Esophagus muscularis mucosa (tissue), 4 donors: ENCODE measurements around the gene NINJ1. TPM values are rescaled to one million over a fixed set of nuclear protein-coding genes. Genes with fewer than 3 reads are reported as not detected.
"Not testable (repeated sequence)": the region's sequence is repeated elsewhere in the genome, so short reads cannot be mapped to it uniquely, and the experiment has no call there.

Experiments used
- DNase-seq: peaks from one replicate; pipeline ENCODE4 v3.0.0-alpha.2; 2017; ENCODE audit errors: extremely low spot score
- H3K27ac ChIP-seq, 4 donors: fragments of 200-600 bp; sonication (generic); replicated peaks in 1 of 4; 1 replicate in 3 of 4; 2 replicates in 1 of 4; pipeline ENCODE4 v1.5.1; 2016 to 2019; ENCODE audit warnings: mild to moderate bottlenecking in 1 of 4
- H3K27me3 ChIP-seq, 4 donors: fragments of 200-600 bp; sonication (generic); one replicate each; pipeline versions ENCODE4 v1.5.1 to v1.6.0; 2016 to 2019
- H3K36me3 ChIP-seq, 4 donors: fragments of 200-600 bp; sonication (generic); one replicate each; pipeline ENCODE4 v1.5.1; 2016 to 2019
- H3K4me1 ChIP-seq, 4 donors: fragments of 200-600 bp; sonication (generic); one replicate each; pipeline ENCODE4 v1.5.1; 2016 to 2019
- H3K4me3 ChIP-seq, 4 donors: fragments of 200-600 bp; sonication (generic); 1 replicate in 2 of 4; 2 replicates in 2 of 4; pipeline ENCODE4 v1.5.1; 2016 to 2019; ENCODE audit warnings: mild to moderate bottlenecking in 4 of 4, moderate library complexity in 1 of 4
- H3K9me3 ChIP-seq, 4 donors: fragments of 200-600 bp; sonication (generic); 1 replicate in 3 of 4; 2 replicates in 1 of 4; pipeline ENCODE4 v1.5.1; 2016 to 2019
- CTCF ChIP-seq, 3 experiments: fragments of 200-600 bp in 2 of 3; fragments of 450-650 bp in 1 of 3; sonication (generic) in 2 of 3; IDR thresholded peaks; one replicate each; pipeline ENCODE4 v1.5.1; 2017 to 2019; ENCODE audit warnings: antibody characterized with exemption in 3 of 3, mild to moderate bottlenecking in 2 of 3, moderate library complexity in 1 of 3
- EP300 ChIP-seq: sonication (generic); formaldehyde crosslinking; IDR thresholded peaks from one replicate; pipeline ENCODE4 v1.6.1; 2017; ENCODE audit warnings: antibody characterized with exemption
- POLR2A ChIP-seq: fragments of 450-650 bp; IDR thresholded peaks from one replicate; pipeline ENCODE4 v1.6.1; 2017; ENCODE audit warnings: antibody characterized with exemption, moderate library complexity, mild to moderate bottlenecking, low read depth
- POLR2AphosphoS5 ChIP-seq, 2 donors: sonication (generic); formaldehyde crosslinking; IDR thresholded peaks; one replicate each; pipeline ENCODE4 v1.6.1; 2017; ENCODE audit warnings: antibody characterized with exemption in 2 of 2
- WGBS: methylation state at CpG from one replicate; pipeline ENCODE4 v1.1.5; 2018; 5-methylcytosine and 5-hydroxymethylcytosine counted together
- intact Hi-C: fragments of 100-400 bp; cut with DNase I; formaldehyde crosslinking; loops from one replicate; pipeline ENCODE4 v1.15.1; 2023
- total RNA-seq, 4 donors: library from RNA; depleted of rRNA; stranded (reverse); fragments of >200 nt; gene quantifications; one replicate each; pipeline versions ENCODE4 v1.1.0 to v1.2.1, GENCODE V29; 2016

The NINJ1 gene
- total RNA-seq, 4 donors from 2014 or later, result 69.3 to 90.6 (median 72.7) TPM

GRCh38 chr9:93108291-93109041, 25.6 kb downstream of the NINJ1 start:
- Histone ChIP-seq H3K27ac (no peak overlapping the region), H3K4me1 (peaks cover 7 to 29% (median 17%) of the 10 kb centered on the region in 4 donors), H3K36me3 (peaks cover 17 to 56% (median 47%) of the 10 kb centered on the region in 4 donors), H3K4me3 (no peak overlapping the region), H3K9me3 (peaks cover 0 to 6% (median 0%) of the 10 kb centered on the region in 4 donors), H3K27me3 (no peaks in the 10 kb centered on the region)
- intact Hi-C loops, result no loop called here
- no peak for TF ChIP-seq EP300
- TF ChIP-seq POLR2AphosphoS5 (IDR thresholded peaks at IDR 0.05), result no peak
- no peak for TF ChIP-seq CTCF (IDR thresholded peaks at IDR 0.05)
- TF ChIP-seq POLR2A, result no peak
- 76% methylated on average over 10 of the region's 15 CpGs for WGBS
- no peak for DNase-seq

GRCh38 chr9:93107825-93108161, 26.3 kb downstream of the NINJ1 start:
- no peaks in the 10 kb centered on the region for H3K27me3 ChIP-seq
- WGBS, result 92% methylated on average over 6 of the region's 6 CpGs
- H3K9me3 ChIP-seq, result peaks cover 0 to 6% (median 0%) of the 10 kb centered on the region in 4 donors
- TF ChIP-seq EP300 (no peak), CTCF (IDR thresholded peaks at IDR 0.05) (no peak), POLR2AphosphoS5 (IDR thresholded peaks at IDR 0.05) (no peak), POLR2A (no peak)
- H3K4me1 ChIP-seq, result peaks cover 7 to 29% (median 17%) of the 10 kb centered on the region in 4 donors
- peaks cover 10 to 49% (median 41%) of the 10 kb centered on the region in 4 donors for H3K36me3 ChIP-seq
- no peak overlapping the region for H3K4me3 ChIP-seq
- H3K27ac ChIP-seq, result no peak overlapping the region
- no peak for DNase-seq
- intact Hi-C loops, result no loop called here

- TF ChIP-seq CTCF (IDR thresholded peaks at IDR 0.05) (no peak), POLR2AphosphoS5 (IDR thresholded peaks at IDR 0.05) (no peak), POLR2A (no peak), EP300 (no peak)
- WGBS, result 92% methylated on average over 8 of the region's 14 CpGs
- intact Hi-C loops, result no loop called here
- Histone ChIP-seq H3K36me3 (peaks cover 7 to 44% (median 36%) of the 10 kb centered on the region in 4 donors), H3K9me3 (peaks cover 0 to 6% (median 0%) of the 10 kb centered on the region in 4 donors), H3K4me3 (no peak overlapping the region), H3K27ac (no peak overlapping the region), H3K27me3 (no peaks in the 10 kb centered on the region), H3K4me1 (peaks cover 7 to 29% (median 17%) of the 10 kb centered on the region in 4 donors)
- DNase-seq, result no peak
These were observed 26.8 kb downstream of the NINJ1 start for GRCh38 chr9:93107151-93107824.

GRCh38 chr9:93105620-93106019, 28.4 kb downstream of the NINJ1 start:
- TF ChIP-seq POLR2AphosphoS5 (IDR thresholded peaks at IDR 0.05) (no peak), CTCF (IDR thresholded peaks at IDR 0.05) (no peak), POLR2A (no peak), EP300 (no peak)
- DNase-seq, result no peak
- intact Hi-C loops, result no loop called here

GRCh38 chr9:93101086-93101485, 33.0 kb downstream of the NINJ1 start:
- DNase-seq, intact Hi-C loops, H3K4me3 ChIP-seq, H3K36me3 ChIP-seq, H3K27ac ChIP-seq, H3K27me3 ChIP-seq, H3K9me3 ChIP-seq: not testable (repeated sequence)
- H3K4me1 ChIP-seq, result peaks cover 32 to 40% (median 37%) of the 10 kb centered on the region in 4 donors
- WGBS, result 85% methylated on average over 11 of the region's 11 CpGs

More at GRCh38 chr9:93105620-93106019, 28.4 kb downstream of the NINJ1 start:
- Histone ChIP-seq H3K4me1 (peaks cover 7 to 29% (median 17%) of the 10 kb centered on the region in 4 donors), H3K9me3 (peaks cover 0 to 6% (median 0%) of the 10 kb centered on the region in 4 donors), H3K27me3 (no peaks in the 10 kb centered on the region), H3K4me3 (no peak overlapping the region), H3K36me3 (peaks cover 7 to 28% (median 20%) of the 10 kb centered on the region in 4 donors), H3K27ac (no peak overlapping the region)
- 90% methylated on average over 1 of the region's 1 CpG for WGBS
